H1 (cell line): ENCODE measurements around the gene SDF2L1. TPM values are rescaled to one million over a fixed set of nuclear protein-coding genes. Genes with fewer than 3 reads are reported as not detected.

Experiments
- CTCF ChIA-PET: fragments of 300-600 bp; sonication (Branson Sonifier 250); formaldehyde crosslinking; loops from one replicate; lab custom pipeline; 2021; ENCODE audit not compliant: partially characterized antibody; lab: Charles Lee
- POLR2A ChIA-PET: fragments of 300-600 bp; sonication (Branson Sonifier 250); formaldehyde crosslinking; loops from one replicate; lab custom pipeline; 2021; ENCODE audit warnings: inconsistent platforms; ENCODE audit not compliant: partially characterized antibody; lab: Charles Lee
- DNase-seq, 2 experiments: peaks; one replicate each; pipeline versions ENCODE4 v3.0.0 to v3.0.0-alpha.2; 2010 to 2022; ENCODE audit warnings: low spot score in 2 of 2, low read depth in 1 of 2, mixed read lengths in 1 of 2
- FAIRE-seq: peaks from 2 replicates; lab custom pipeline; 2011; peaks lifted over from hg19 to GRCh38; lab: Jason Lieb, UNC
- H2AFZ ChIP-seq: 2 replicates; pipeline ENCODE4 v1.8.1; 2012; ENCODE audit warnings: low read length, inconsistent platforms
- H2AK5ac ChIP-seq: 2 replicates; pipeline ENCODE4 v1.6.1; 2013; ENCODE audit warnings: low read depth, low read length
- H2BK120ac ChIP-seq: replicated peaks from 2 replicates; pipeline ENCODE3; 2013; ENCODE audit warnings: low read depth, low read length, inconsistent platforms
- H2BK12ac ChIP-seq: 2 replicates; pipeline ENCODE4 v1.6.1; 2013; ENCODE audit warnings: low read depth, low read length
- H2BK15ac ChIP-seq: 2 replicates; pipeline ENCODE4 v1.6.1; 2013; ENCODE audit warnings: low read length
- H2BK20ac ChIP-seq: 2 replicates; pipeline ENCODE4 v1.6.1; 2013; ENCODE audit warnings: low read length
- H2BK5ac ChIP-seq: 2 replicates; pipeline ENCODE4 v1.6.1; 2013; ENCODE audit warnings: low read depth, low read length
- H3K14ac ChIP-seq: 2 replicates; pipeline ENCODE4 v1.6.1; 2013; ENCODE audit warnings: inconsistent platforms; ENCODE audit not compliant: insufficient read length
- H3K18ac ChIP-seq: 2 replicates; pipeline ENCODE4 v1.6.1; 2013; ENCODE audit warnings: low read length; ENCODE audit errors: extremely low read depth
- H3K23ac ChIP-seq: 2 replicates; pipeline ENCODE4 v1.6.1; 2013; ENCODE audit warnings: inconsistent platforms; ENCODE audit not compliant: insufficient read length
- H3K23me2 ChIP-seq: 2 replicates; pipeline ENCODE4 v1.6.1; 2013; ENCODE audit warnings: low read depth, low read length
- H3K27ac ChIP-seq: 2 replicates; pipeline ENCODE4 v1.6.1; 2011; ENCODE audit warnings: low read depth, low read length, inconsistent platforms
- H3K27me3 ChIP-seq, 4 experiments: replicated peaks in 1 of 4; 1 replicate in 1 of 4; 2 replicates in 3 of 4; pipeline versions ENCODE4 v1.6.1 to v1.8.1; 2011 to 2013; ENCODE audit warnings: low read length in 3 of 4, mild to moderate bottlenecking in 3 of 4, inconsistent platforms in 2 of 4, mixed read lengths in 2 of 4, moderate library complexity in 1 of 4; ENCODE audit not compliant: control insufficient read depth in 3 of 4, insufficient read depth in 3 of 4; ENCODE audit errors: extremely low read depth in 1 of 4
- H3K36me3 ChIP-seq, 4 experiments: 2 replicates each; pipeline versions ENCODE4 v1.6.1 to v1.8.1; 2011 to 2013; ENCODE audit warnings: mild to moderate bottlenecking in 4 of 4, low read length in 3 of 4, moderate library complexity in 2 of 4, control low read depth in 1 of 4, inconsistent platforms in 1 of 4; ENCODE audit not compliant: insufficient read depth in 4 of 4, control insufficient read depth in 2 of 4
- H3K4ac ChIP-seq: replicated peaks from 2 replicates; pipeline ENCODE3; 2013; ENCODE audit warnings: low read length, low read depth, mixed read lengths, inconsistent platforms; ENCODE audit not compliant: insufficient read length
- H3K4me1 ChIP-seq, 4 experiments: replicated peaks in 1 of 4; 1 replicate in 1 of 4; 2 replicates in 3 of 4; pipeline versions ENCODE4 v1.6.1 to v1.8.1; 2011 to 2013; ENCODE audit warnings: low read length in 3 of 4, inconsistent platforms in 2 of 4, mixed read lengths in 1 of 4; ENCODE audit not compliant: insufficient read depth in 4 of 4, control insufficient read depth in 3 of 4
- H3K4me2 ChIP-seq, 2 experiments: 2 replicates each; pipeline versions ENCODE4 v1.6.1 to v1.8.1; 2011 to 2013; ENCODE audit warnings: low read depth in 2 of 2, low read length in 2 of 2, control low read depth in 1 of 2, inconsistent platforms in 1 of 2, mild to moderate bottlenecking in 1 of 2; ENCODE audit not compliant: insufficient read depth in 1 of 2
- H3K4me3 ChIP-seq, 4 experiments: fragments of 200-600, 300-600 bp in 1 of 4; sonication (generic), shearing (Covaris generic), sonication (Bioruptor Twin) in 1 of 4; 2 replicates each; pipeline versions ENCODE4 v1.5.1 to v1.8.1; 2011 to 2016; ENCODE audit warnings: low read length in 4 of 4, low read depth in 3 of 4, control low read depth in 2 of 4, inconsistent platforms in 2 of 4, mild to moderate bottlenecking in 2 of 4, mixed read lengths in 1 of 4, moderate library complexity in 1 of 4; ENCODE audit not compliant: insufficient read depth in 2 of 4; ENCODE audit errors: extremely low read depth in 1 of 4
- H3K56ac ChIP-seq: replicated peaks from 2 replicates; pipeline ENCODE3; 2013; ENCODE audit warnings: low read depth, mild to moderate bottlenecking, mixed read lengths, low read length, inconsistent platforms; ENCODE audit not compliant: insufficient read length
- H3K79me1 ChIP-seq: 2 replicates; pipeline ENCODE4 v1.6.1; 2013; ENCODE audit warnings: low read depth, low read length, control low read depth
- H3K79me2 ChIP-seq, 2 experiments: 2 replicates each; pipeline versions ENCODE4 v1.6.1 to v1.8.1; 2012 to 2013; ENCODE audit warnings: low read length in 2 of 2, mild to moderate bottlenecking in 2 of 2, inconsistent platforms in 1 of 2; ENCODE audit not compliant: insufficient read depth in 2 of 2, control insufficient read depth in 1 of 2
- H3K9ac ChIP-seq, 4 experiments: replicated peaks in 1 of 4; 1 replicate in 1 of 4; 2 replicates in 3 of 4; pipeline versions ENCODE4 v1.6.1 to v1.8.1; 2011 to 2013; ENCODE audit warnings: low read depth in 3 of 4, low read length in 3 of 4, control low read depth in 2 of 4, mild to moderate bottlenecking in 2 of 4, moderate library complexity in 2 of 4, inconsistent platforms in 1 of 4; ENCODE audit errors: extremely low read depth in 1 of 4
- H3K9me3 ChIP-seq, 2 experiments: 2 replicates each; pipeline versions ENCODE4 v1.6.1 to v1.8.1; 2012 to 2013; ENCODE audit warnings: mild to moderate bottlenecking in 2 of 2, moderate library complexity in 2 of 2, control low read depth in 1 of 2, inconsistent platforms in 1 of 2, low read depth in 1 of 2, low read length in 1 of 2, mixed read lengths in 1 of 2; ENCODE audit not compliant: insufficient read depth in 2 of 2
- H4K20me1 ChIP-seq, 2 experiments: replicated peaks in 1 of 2; 2 replicates each; pipeline versions ENCODE3 to v1.8.1; 2011 to 2013; ENCODE audit warnings: inconsistent platforms in 2 of 2, low read length in 2 of 2, mild to moderate bottlenecking in 1 of 2; ENCODE audit not compliant: insufficient read depth in 2 of 2, control insufficient read depth in 1 of 2
- H4K5ac ChIP-seq: 2 replicates; pipeline ENCODE4 v1.6.1; 2013; ENCODE audit warnings: low read length, low read depth, mixed read lengths, inconsistent platforms; ENCODE audit not compliant: insufficient read length
- H4K8ac ChIP-seq: 2 replicates; pipeline ENCODE4 v1.8.0; 2013; ENCODE audit warnings: mild to moderate bottlenecking, moderate library complexity, low read length, inconsistent platforms; ENCODE audit not compliant: insufficient read depth; ENCODE audit errors: extremely low read depth
- H4K91ac ChIP-seq: replicated peaks from 2 replicates; pipeline ENCODE3; 2013; ENCODE audit warnings: low read length, mixed read lengths, inconsistent platforms; ENCODE audit not compliant: insufficient read length
- CBX5 ChIP-seq: fragments of 300-800, 300-1000 bp; sonication (generic); IDR thresholded peaks from 2 replicates; pipeline ENCODE4 v1.7.1; 2016; ENCODE audit warnings: antibody characterized with exemption, low read length, low read depth
- CBX8 ChIP-seq: fragments of 300-800, 300-1000 bp; sonication (generic); IDR thresholded peaks from 2 replicates; pipeline ENCODE4 v1.7.1; 2016; ENCODE audit warnings: low read depth, low read length, borderline replicate concordance
- CREB1 ChIP-seq: IDR thresholded peaks from 2 replicates; pipeline ENCODE4 v1.6.1; 2012; ENCODE audit warnings: inconsistent platforms
- EGR1 ChIP-seq: IDR thresholded peaks from 2 replicates; pipeline ENCODE4 v1.6.1; 2011; ENCODE audit warnings: low read depth, low read length, borderline replicate concordance
- JUND ChIP-seq: IDR thresholded peaks from 2 replicates; pipeline ENCODE4 v1.6.1; 2011; ENCODE audit warnings: mild to moderate bottlenecking, improper control_type of control experiment, low read length
- KDM5A ChIP-seq: fragments of 200-600 bp; IDR thresholded peaks from 2 replicates; pipeline ENCODE4 v1.7.1; 2012; ENCODE audit warnings: mild to moderate bottlenecking, low read length, inconsistent platforms, mixed read lengths
- MAX ChIP-seq: IDR thresholded peaks from 2 replicates; pipeline ENCODE4 v1.6.1; 2012; ENCODE audit warnings: inconsistent platforms
- POLR2AphosphoS5 ChIP-seq: IDR thresholded peaks from 2 replicates; pipeline ENCODE4 v1.6.1; 2011; ENCODE audit warnings: low read depth, low read length
- RAD21 ChIP-seq, 2 experiments: IDR thresholded peaks in 1 of 2; conservative IDR thresholded peaks in 1 of 2; 2 replicates each; pipeline ENCODE4 v1.6.1; 2011; ENCODE audit warnings: low read depth in 2 of 2, low read length in 2 of 2, improper control_type of control experiment in 1 of 2, inconsistent platforms in 1 of 2, mild to moderate bottlenecking in 1 of 2, moderate library complexity in 1 of 2
- RXRA ChIP-seq: IDR thresholded peaks from 2 replicates; pipeline ENCODE4 v1.6.1; 2011; ENCODE audit warnings: low read depth, mild to moderate bottlenecking, low read length, moderate library complexity; ENCODE audit not compliant: insufficient read depth
- TAF1 ChIP-seq: IDR thresholded peaks from 2 replicates; pipeline ENCODE4 v1.6.1; 2011; ENCODE audit warnings: mild to moderate bottlenecking, low read depth, low read length
- ZNF274 ChIP-seq: IDR thresholded peaks from 2 replicates; pipeline ENCODE4 v1.7.0; 2012; ENCODE audit warnings: low read length, borderline replicate concordance; ENCODE audit errors: extremely low read depth
- WGBS, 2 experiments: shearing (Covaris generic) in 1 of 2; methylation state at CpG; one replicate each; pipeline versions ENCODE4 v1.1.6 to v1.1.7; 2013 to 2015; ENCODE audit warnings: low lambda C conversion rate in 2 of 2, mixed read lengths in 2 of 2, inconsistent platforms in 1 of 2, low coverage in 1 of 2, missing lambda C conversion rate in 1 of 2; ENCODE audit not compliant: insufficient replicate concordance in 2 of 2, insufficient coverage in 1 of 2, insufficient read length in 1 of 2; ENCODE audit errors: extremely low coverage in 1 of 2, missing lambda C conversion rate in 1 of 2; 5-methylcytosine and 5-hydroxymethylcytosine counted together
- polyA plus RNA-seq, 7 experiments: library from polyadenylated mRNA; depleted of rRNA in 3 of 7; stranded (reverse) in 5 of 7; unstranded in 2 of 7; fragments of >200 nt in 5 of 7; fragments of 200-250 nt in 2 of 7; gene quantifications; 1 replicate in 5 of 7; 2 replicates in 1 of 7; 4 replicates in 1 of 7; pipeline versions ENCODE4 v1.2.1 to v1.2.3, GENCODE V29; 2011 to 2013; ENCODE audit warnings: missing spikeins in 2 of 7, mixed read lengths in 2 of 7
- total RNA-seq: library from RNA; stranded (reverse); fragmentation: NEBNext Ultra II Directional; extraction: Animal tissue kit (Norgen Biotek cat#: 25700); gene quantifications from 2 replicates; pipeline ENCODE4 v1.2.1, GENCODE V29; 2021

SDF2L1 gene
- total and polyA plus RNA-seq, 2 of the 8 experiments (the other 6 are each of a cell fraction or from before 2014, with no cell fraction given), result 51.1 to 59.6 TPM

GRCh38 chr22:21635771-21636510 is 6.2 kb upstream of the SDF2L1 start:
- Histone ChIP-seq H3K23me2 (no peaks in the 10 kb centered on the region), H3K23ac (no peak overlapping the region), H2AFZ (no peak overlapping the region), H3K4me3 (no peak overlapping the region), H3K79me2 (no peaks in the 10 kb centered on the region), H3K27me3 (peaks cover 0 to 4% (median 1%) of the 10 kb centered on the region in 4 experiments; a peak in 4 of 7 replicates), H3K9me3 (no peaks in the 10 kb centered on the region; a peak in 1 of 4 replicates), H3K56ac (no peak overlapping the region), H4K91ac (no peak overlapping the region), H2BK5ac (no peak overlapping the region), H2BK12ac (0 out of 2 replicates have a peak overlapping the region, but pooled peaks have one; percentile 17), H3K18ac (no peak overlapping the region), H2BK20ac (no peak overlapping the region), H3K14ac (no peak overlapping the region), H3K36me3 (no peaks in the 10 kb centered on the region), H4K20me1 (peaks cover 0 to 5% of the 10 kb centered on the region in 2 experiments), H3K4me1 (no peaks in the 10 kb centered on the region), H2BK120ac (no peak overlapping the region), H2BK15ac (no peak overlapping the region), H3K79me1 (no peaks in the 10 kb centered on the region), H4K5ac (no peak overlapping the region), H3K9ac (no peak overlapping the region), H2AK5ac (no peak overlapping the region), H4K8ac (no peak overlapping the region), H3K4ac (peak overlapping the region; percentile 69), H3K4me2 (no peak overlapping the region), H3K27ac (no peak overlapping the region)
- DNase-seq, result no peak
- no peak for FAIRE-seq
- ChIA-PET POLR2A (interaction anchor here (1.2 to 1.3 kb wide), 2 partner anchors 11 to 13 kb away, joined by 3 to 5 read pairs; no protein-coding TSS in a partner anchor), CTCF (interaction anchor here (1.1 to 24.1 kb wide), 3 partner anchors 7 to 70 kb away, joined by 3 to 499 read pairs (median 499); partner anchors contain the start of genes CCDC116, SDF2L1 and YDJC)
- WGBS, 2 experiments, result 79% methylated on average over 15 of the region's 15 CpGs; no CpG with 5 or more reads in 1 of the 2 experiments
- TF ChIP-seq CREB1 (no peak), EGR1 (no peak), RAD21 (IDR thresholded peaks at IDR 0.05 in 1 of 2, conservative IDR thresholded peaks at IDR 0.05 in 1 of 2; ENCODE audit: low read depth in 2 of 2, low read length in 2 of 2) (no peak), RXRA (no peak), MAX (no peak), ZNF274 (no peak), TAF1 (no peak), CBX8 (no peak), KDM5A (no peak), POLR2AphosphoS5 (no peak), JUND (no peak), CBX5 (no peak)
